IMR-90 (cell line): Measurements from ENCODE around the gene RNASE2. TPM values are rescaled to one million over a fixed set of nuclear protein-coding genes. Genes with fewer than 3 reads are reported as not detected.
"Not testable (repeated sequence)": the region's sequence is repeated elsewhere in the genome, so short reads cannot be mapped to it uniquely, and the experiment has no call there.

Source experiments
- ATAC-seq: fragments of 200-7000 bp; cut with Tn5 transposase; 2 replicates; pipeline ENCODE4 v1.9.1; 2020; ENCODE audit warnings: low read depth, mild to moderate bottlenecking, moderate library complexity
- BruUV-seq: library from RNA; stranded (reverse); fragments of 400-500 nt; replicated peaks from 2 replicates; lab custom pipeline; 2021; lab: Mats Ljungman, UMichigan
- CTCF ChIA-PET: fragments of 300-600 bp; formaldehyde crosslinking; extraction: SDS; loops from one replicate; lab custom pipeline; 2021; ENCODE audit warnings: antibody characterized with exemption; lab: Yijun Ruan, JAX
- POLR2A ChIA-PET: fragments of 300-600 bp; sonication (Branson Sonifier 250); formaldehyde crosslinking; loops from one replicate; lab custom pipeline; 2022; ENCODE audit warnings: antibody characterized with exemption; ENCODE audit not compliant: unreplicated experiment; lab: Charles Lee
- DNase-seq: peaks from one replicate; pipeline ENCODE4 v3.0.0; 2013
- H2AFZ ChIP-seq: replicated peaks from 2 replicates; pipeline ENCODE3; 2013; ENCODE audit warnings: low read length, mild to moderate bottlenecking; ENCODE audit not compliant: poor library complexity
- H2AK5ac ChIP-seq: 2 replicates; pipeline ENCODE4 v1.6.1; 2013; ENCODE audit warnings: low read depth, low read length, inconsistent platforms
- H2AK9ac ChIP-seq: replicated peaks from 2 replicates; pipeline ENCODE3; 2013; ENCODE audit warnings: mild to moderate bottlenecking, low read depth, low read length, moderate library complexity; ENCODE audit not compliant: poor library complexity
- H2BK120ac ChIP-seq: 2 replicates; pipeline ENCODE4 v1.6.1; 2013; ENCODE audit warnings: low read depth, low read length, inconsistent platforms
- H2BK15ac ChIP-seq: 3 replicates; pipeline ENCODE4 v1.6.1; 2013; ENCODE audit warnings: low read depth, low read length, inconsistent platforms
- H2BK20ac ChIP-seq: 2 replicates; pipeline ENCODE4 v1.6.1; 2013; ENCODE audit warnings: low read depth, mild to moderate bottlenecking, inconsistent platforms, low read length, moderate library complexity
- H2BK5ac ChIP-seq: 2 replicates; pipeline ENCODE4 v1.6.1; 2013; ENCODE audit warnings: mild to moderate bottlenecking, low read depth, low read length, inconsistent platforms; ENCODE audit not compliant: poor library complexity, severe bottlenecking
- H3K14ac ChIP-seq: replicated peaks from 2 replicates; pipeline ENCODE4 v1.6.1; 2013; ENCODE audit warnings: low read depth, low read length, inconsistent platforms
- H3K18ac ChIP-seq: 2 replicates; pipeline ENCODE4 v1.6.1; 2013; ENCODE audit warnings: low read depth, low read length, control low read depth
- H3K23ac ChIP-seq: 2 replicates; pipeline ENCODE4 v1.6.1; 2013; ENCODE audit warnings: low read depth, low read length, inconsistent platforms
- H3K27ac ChIP-seq: 2 replicates; pipeline ENCODE4 v1.5.1; 2013; ENCODE audit warnings: mild to moderate bottlenecking, control low read depth, low read length; ENCODE audit not compliant: insufficient read depth
- H3K27me3 ChIP-seq: 2 replicates; pipeline ENCODE4 v1.6.1; 2013; ENCODE audit warnings: low read length; ENCODE audit not compliant: control insufficient read depth, insufficient read depth
- H3K36me3 ChIP-seq: 2 replicates; pipeline ENCODE4 v1.6.1; 2013; ENCODE audit warnings: low read length, mixed read lengths; ENCODE audit not compliant: control insufficient read depth, insufficient read depth
- H3K4ac ChIP-seq: 2 replicates; pipeline ENCODE4 v1.6.1; 2013; ENCODE audit warnings: low read depth, low read length, inconsistent platforms
- H3K4me1 ChIP-seq: 2 replicates; pipeline ENCODE4 v1.6.1; 2013; ENCODE audit warnings: low read length, mixed read lengths; ENCODE audit not compliant: control insufficient read depth, insufficient read depth
- H3K4me2 ChIP-seq: 2 replicates; pipeline ENCODE4 v1.6.1; 2013; ENCODE audit warnings: low read depth, mild to moderate bottlenecking, control low read depth, low read length, moderate library complexity
- H3K4me3 ChIP-seq: 2 replicates; pipeline ENCODE4 v1.5.1; 2013; ENCODE audit warnings: low read depth, mild to moderate bottlenecking, control low read depth, low read length, moderate library complexity; ENCODE audit not compliant: insufficient read depth
- H3K56ac ChIP-seq: 2 replicates; pipeline ENCODE4 v1.6.1; 2013; ENCODE audit warnings: low read length, inconsistent platforms; ENCODE audit not compliant: insufficient read depth; ENCODE audit errors: extremely low read depth
- H3K79me1 ChIP-seq, 2 experiments: 2 replicates each; pipeline ENCODE4 v1.6.1; 2013; ENCODE audit warnings: low read length in 2 of 2, inconsistent platforms in 1 of 2, low read depth in 1 of 2
- H3K9ac ChIP-seq: 2 replicates; pipeline ENCODE4 v1.6.1; 2013; ENCODE audit warnings: low read depth, low read length, control low read depth
- H3K9me1 ChIP-seq: 2 replicates; pipeline ENCODE4 v1.6.1; 2013; ENCODE audit warnings: low read length, inconsistent platforms; ENCODE audit not compliant: insufficient read depth
- H3K9me3 ChIP-seq: 2 replicates; pipeline ENCODE4 v1.6.1; 2013; ENCODE audit warnings: low read length; ENCODE audit not compliant: control insufficient read depth, insufficient read depth
- H4K20me1 ChIP-seq: 2 replicates; pipeline ENCODE4 v1.6.1; 2013; ENCODE audit warnings: low read length, inconsistent platforms; ENCODE audit not compliant: insufficient read depth
- H4K5ac ChIP-seq: 2 replicates; pipeline ENCODE4 v1.6.1; 2013; ENCODE audit warnings: mild to moderate bottlenecking, low read depth, low read length, control low read depth
- H4K8ac ChIP-seq, 2 experiments: 2 replicates each; pipeline ENCODE4 v1.6.1; 2013; ENCODE audit warnings: low read depth in 2 of 2, low read length in 2 of 2, control low read depth in 1 of 2, inconsistent platforms in 1 of 2
- H4K91ac ChIP-seq: 2 replicates; pipeline ENCODE4 v1.6.1; 2013; ENCODE audit warnings: low read depth, low read length, inconsistent platforms; ENCODE audit not compliant: insufficient read depth
- CHD1 ChIP-seq: IDR thresholded peaks from 2 replicates; pipeline ENCODE4 v1.6.1; 2012; ENCODE audit warnings: low read depth, low read length, improper control_type of control experiment
- WGBS, 2 experiments: methylation state at CpG; one replicate each; pipeline versions ENCODE4 v1.1.5 to v1.1.7; 2013; ENCODE audit warnings: missing lambda C conversion rate in 2 of 2; ENCODE audit not compliant: insufficient read length in 1 of 2; ENCODE audit errors: extremely low coverage in 2 of 2; 5-methylcytosine and 5-hydroxymethylcytosine counted together
- dilution Hi-C: fragments of 300-500 bp; cut with HindIII; formaldehyde crosslinking; loops from one replicate; pipeline ENCODE4 v1.14.3; 2018; ENCODE audit warnings: low sequenced_read_pairs; ENCODE audit not compliant: unreplicated experiment
- in situ Hi-C: fragments of 300-500 bp; cut with MboI; formaldehyde crosslinking; loops from 3 replicates; pipeline ENCODE4 v1.14.3; 2019; ENCODE audit warnings: low sequenced_read_pairs, inconsistent platforms, mixed read lengths
- intact Hi-C: fragments of 100-400 bp; cut with micrococcal nuclease; formaldehyde crosslinking; loops from 2 replicates; pipeline ENCODE4 v1.10.0; 2022
- polyA plus RNA-seq, 3 experiments: library from polyadenylated mRNA; depleted of rRNA; stranded (reverse); fragments of >200 nt; gene quantifications; 2 replicates each; pipeline ENCODE4 v1.2.3, GENCODE V29; 2012; ENCODE audit warnings: low replicate concordance in 1 of 3
- total RNA-seq: library from RNA; depleted of rRNA; stranded (reverse); fragments of >200 nt; gene quantifications from 2 replicates; pipeline ENCODE4 v1.2.3, GENCODE V29; 2012

The RNASE2 gene
- total and polyA plus RNA-seq, 2 of the 4 experiments (the other 2 are of a cell fraction), result not detected

GRCh38 chr14:20982646-20983369 is 27.5 kb downstream of the RNASE2 start:
- no peak for TF ChIP-seq CHD1
- no peak overlapping the region for H4K8ac ChIP-seq
- no peak overlapping the region for H3K27ac ChIP-seq
- H2AK5ac ChIP-seq, result no peak overlapping the region
- in situ Hi-C loops, result loop anchor here (25.0 kb wide), 1 partner anchor 646 kb away; the partner anchor contains the start of genes CCNB1IP1 and PARP2
- H4K20me1 ChIP-seq, result no peaks in the 10 kb centered on the region
- no peak overlapping the region for H2BK120ac ChIP-seq
- H3K4ac ChIP-seq, result no peak overlapping the region
- H2BK5ac ChIP-seq, result no peak overlapping the region
- ChIA-PET POLR2A (no interaction called here), CTCF (interaction anchor here (1.9 kb wide), 1 partner anchor 13 kb away, joined by 5 read pairs; no protein-coding TSS in a partner anchor)
- no peak for ATAC-seq
- H3K9ac ChIP-seq, result no peak overlapping the region
- no peak overlapping the region for H3K4me3 ChIP-seq
- BruUV-seq, result no TSS peak
- H3K4me1 ChIP-seq, result peaks cover 3% of the 10 kb centered on the region
- H4K91ac ChIP-seq, result no peak overlapping the region
- H3K23ac ChIP-seq, result no peak overlapping the region
- H3K79me1 ChIP-seq, result no peaks in the 10 kb centered on the region
- no peak overlapping the region for H3K4me2 ChIP-seq
- H3K9me3 ChIP-seq, result no peaks in the 10 kb centered on the region
- H3K18ac ChIP-seq, result no peak overlapping the region
- no CpG with 5 or more reads among the region's 2 CpGs for WGBS, 2 experiments
- peaks cover 5% of the 10 kb centered on the region; the same call in 1 of the 2 replicates for H3K9me1 ChIP-seq
- no peak overlapping the region for H2BK15ac ChIP-seq
- no peak for DNase-seq
- intact Hi-C loops, result no loop called here
- H2AFZ ChIP-seq, result no peak overlapping the region
- no peak overlapping the region for H3K56ac ChIP-seq
- H2AK9ac ChIP-seq, result no peak overlapping the region
- H4K5ac ChIP-seq, result no peak overlapping the region
- dilution Hi-C loops, result no loop called here
- H3K36me3 ChIP-seq, result no peaks in the 10 kb centered on the region
- H3K27me3 ChIP-seq, result peaks cover 2% of the 10 kb centered on the region; the same call in 1 of the 2 replicates
- no peak overlapping the region for H2BK20ac ChIP-seq
- H3K14ac ChIP-seq, result no peak overlapping the region

- H2BK20ac ChIP-seq, H3K27me3 ChIP-seq, H3K9ac ChIP-seq, BruUV-seq, H3K36me3 ChIP-seq, intact Hi-C loops, H2BK15ac ChIP-seq, H3K4me1 ChIP-seq, POLR2A ChIA-PET, H2AK9ac ChIP-seq, H3K27ac ChIP-seq, H2BK120ac ChIP-seq, H3K4me3 ChIP-seq, H4K91ac ChIP-seq, dilution Hi-C loops, H3K9me3 ChIP-seq, H3K23ac ChIP-seq, H2AFZ ChIP-seq, H3K14ac ChIP-seq, H4K5ac ChIP-seq, H3K18ac ChIP-seq, H2BK5ac ChIP-seq, CTCF ChIA-PET, DNase-seq, H3K56ac ChIP-seq, H2AK5ac ChIP-seq, H4K20me1 ChIP-seq, H4K8ac ChIP-seq, H3K4ac ChIP-seq, ATAC-seq, H3K4me2 ChIP-seq: not testable (repeated sequence)
- peaks cover 16% of the 10 kb centered on the region for H3K9me1 ChIP-seq
- in situ Hi-C loops, result loop anchor here (25.0 kb wide), 1 partner anchor 648 kb away; the partner anchor contains the start of genes CCNB1IP1 and PARP2
- WGBS, 2 experiments, result 100% methylated on average over 1 of the region's 4 CpGs; no CpG with 5 or more reads in 1 of the 2 experiments
- peaks cover 6 to 12% of the 10 kb centered on the region in 2 experiments; a peak in 3 of 4 replicates for H3K79me1 ChIP-seq
Measured at GRCh38 chr14:20985650-20986049, 30.4 kb downstream of the RNASE2 start.
